Right lobe of liver (tissue), 6 donors: Measurements from ENCODE around the gene ANKRD13D. TPM values are rescaled to one million over a fixed set of nuclear protein-coding genes. Genes with fewer than 3 reads are reported as not detected.

Source experiments
- ATAC-seq, 4 donors: fragments of 200-7000 bp; cut with Tn5 transposase; one replicate each; pipeline ENCODE4 v1.9.1; 2020; ENCODE audit warnings: mild to moderate bottlenecking in 4 of 4, moderate library complexity in 4 of 4
- DNase-seq, 3 donors: peaks; one replicate each; pipeline ENCODE4 v3.0.0-alpha.2; 2020
- H3K27ac ChIP-seq, 3 donors: fragments of 200-600 bp; one replicate each; pipeline ENCODE4 v1.8.0; 2022
- H3K27me3 ChIP-seq, 2 donors: fragments of 200-600 bp; one replicate each; pipeline ENCODE4 v1.8.0; 2022
- H3K36me3 ChIP-seq, 4 donors: fragments of 200-600 bp; sonication (generic) in 1 of 4; one replicate each; pipeline versions ENCODE4 v1.5.1 to v1.8.0; 2017 to 2022; ENCODE audit warnings: control low read depth in 1 of 4
- H3K4me1 ChIP-seq, 4 donors: fragments of 200-600 bp; sonication (generic) in 1 of 4; one replicate each; pipeline versions ENCODE4 v1.5.1 to v1.8.0; 2017 to 2022; ENCODE audit warnings: control low read depth in 1 of 4
- H3K4me3 ChIP-seq, 3 donors: fragments of 200-600 bp; one replicate each; pipeline ENCODE4 v1.8.0; 2022
- H3K9me3 ChIP-seq, 4 donors: fragments of 200-600 bp; sonication (generic) in 1 of 4; one replicate each; pipeline versions ENCODE4 v1.5.1 to v1.8.0; 2017 to 2022; ENCODE audit warnings: control low read depth in 1 of 4
- CTCF ChIP-seq, 4 donors: fragments of 200-600 bp in 3 of 4; fragments of 450-650 bp in 1 of 4; IDR thresholded peaks; one replicate each; pipeline versions ENCODE4 v1.5.1 to v1.8.0; 2016 to 2022; ENCODE audit warnings: antibody characterized with exemption in 4 of 4, mild to moderate bottlenecking in 2 of 4
- POLR2A ChIP-seq: fragments of 450-650 bp; IDR thresholded peaks from one replicate; pipeline ENCODE4 v1.6.1; 2017; ENCODE audit warnings: antibody characterized with exemption, mild to moderate bottlenecking
- WGBS: methylation state at CpG from one replicate; pipeline ENCODE4 v1.1.6; 2018; ENCODE audit warnings: low coverage, low lambda C conversion rate; ENCODE audit not compliant: insufficient coverage; ENCODE audit errors: missing lambda C conversion rate; 5-methylcytosine and 5-hydroxymethylcytosine counted together
- intact Hi-C, 2 donors: fragments of 100-400 bp; cut with DNase I; formaldehyde crosslinking; loops; one replicate each; pipeline versions ENCODE4 v1.11.2 to v1.14.1; 2022
- long read RNA-seq: library from polyadenylated mRNA; unstranded; transcript quantifications from one replicate; pipeline ENCODE4 v2.0.0, GENCODE V29; 2019
- total RNA-seq, 6 experiments: library from RNA; depleted of rRNA in 2 of 6; stranded (reverse); fragments of >200 nt in 2 of 6; fragmentation: NEBNext Ultra II Directional in 3 of 6; extraction: Animal tissue kit (Norgen Biotek cat#: 25700) in 3 of 6; gene quantifications; one replicate each; pipeline versions ENCODE4 v1.1.0 to v1.2.4, GENCODE V29; 2016 to 2023
- donor health status: DM: no; HTN: yes; CAD: no.
- donor health status: DM: no; HTN: no; CAD: no.
- donor health status: DM: no; HTN: no; CAD: no.
- donor health status: DM: no; HTN: yes; CAD: no.
- donor health status: DM: no; HTN: yes; CAD: no.

The ANKRD13D gene
- total RNA-seq = 10 to 100 TPM in 4 of 6 experiments, 1 to 10 TPM in 2; 7.7 to 14.1 (median 10.4) TPM
- long read RNA-seq, partial matches to known transcripts = 2 of 3 reads
- long read RNA-seq, other reads (novel, unspliced or antisense) = 1 of 3 reads

- TF ChIP-seq POLR2A = no peak
- no peak for TF ChIP-seq CTCF (IDR thresholded peaks at IDR 0.05)
- Histone ChIP-seq H3K27ac (peak within 1 kb of the TSS; percentile 72 to 90 (median 81)), H3K4me3 (peak within 1 kb of the TSS; percentile 74 to 87 (median 87)), H3K36me3 (peaks cover 4 to 27% (median 10%) of the 10 kb centered on the region in 4 donors), H3K27me3 (no peaks in the 10 kb centered on the region), H3K9me3 (no peaks in the 10 kb centered on the region), H3K4me1 (peaks cover 0 to 12% (median 4%) of the 10 kb centered on the region in 4 donors)
- ATAC-seq (peak in 1 of 4 donors; percentile 9), DNase-seq (peak in 1 of 3 donors; percentile 73)
- no CpG with 5 or more reads among the region's 56 CpGs for WGBS
- intact Hi-C loops = no loop called here
Measured at GRCh38 chr11:67289226-67289650, at the start of gene ANKRD13D. ANKRD13D (plus strand) TSS chr11:67289303; CDS start chr11:67289461, 158 bp downstream.

- Histone ChIP-seq H3K4me3 (peak overlapping the region; percentile 61 to 84 (median 77)), H3K4me1 (peaks cover 0 to 34% (median 15%) of the 10 kb centered on the region in 4 donors), H3K27ac (peak overlapping the region; percentile 77 to 88 (median 88)), H3K9me3 (no peaks in the 10 kb centered on the region), H3K27me3 (no peaks in the 10 kb centered on the region), H3K36me3 (peaks cover 0 to 24% (median 13%) of the 10 kb centered on the region in 4 donors)
- DNase-seq (peak; percentile 96 to 98 (median 98)), ATAC-seq (peak; percentile 94 to 99 (median 96))
- intact Hi-C loops = no loop called here
- 0% methylated on average over 23 of the region's 31 CpGs for WGBS
- TF ChIP-seq POLR2A = peak; percentile 96
- peak in 3 of 4 donors; percentile 10 to 31 (median 30) for TF ChIP-seq CTCF (IDR thresholded peaks at IDR 0.05)
Measured at GRCh38 chr11:67239783-67240575, 49.1 kb upstream of the ANKRD13D start.

- peaks cover 0 to 34% (median 15%) of the 10 kb centered on the region in 4 donors for H3K4me1 ChIP-seq
- DNase-seq = peak; percentile 77 to 81 (median 79)
- under 1% methylated on average over 16 of the region's 16 CpGs for WGBS
Measured at GRCh38 chr11:67240576-67241389, 48.3 kb upstream of the ANKRD13D start.

More at GRCh38 chr11:67240576-67241389, 48.3 kb upstream of the ANKRD13D start:
- Histone ChIP-seq H3K27ac (peak overlapping the region; percentile 77 to 88 (median 88)), H3K9me3 (no peaks in the 10 kb centered on the region), H3K36me3 (peaks cover 0 to 32% (median 17%) of the 10 kb centered on the region in 4 donors), H3K4me3 (peak overlapping the region; percentile 61 to 84 (median 77)), H3K27me3 (no peaks in the 10 kb centered on the region)
- TF ChIP-seq POLR2A (peak; percentile 61), CTCF (IDR thresholded peaks at IDR 0.05) (no peak)
- ATAC-seq = peak; percentile 51 to 61 (median 58)
- intact Hi-C loops = no loop called here
